ENCODE measurements around the gene FHOD3.

The FHOD3 gene

DNA sequence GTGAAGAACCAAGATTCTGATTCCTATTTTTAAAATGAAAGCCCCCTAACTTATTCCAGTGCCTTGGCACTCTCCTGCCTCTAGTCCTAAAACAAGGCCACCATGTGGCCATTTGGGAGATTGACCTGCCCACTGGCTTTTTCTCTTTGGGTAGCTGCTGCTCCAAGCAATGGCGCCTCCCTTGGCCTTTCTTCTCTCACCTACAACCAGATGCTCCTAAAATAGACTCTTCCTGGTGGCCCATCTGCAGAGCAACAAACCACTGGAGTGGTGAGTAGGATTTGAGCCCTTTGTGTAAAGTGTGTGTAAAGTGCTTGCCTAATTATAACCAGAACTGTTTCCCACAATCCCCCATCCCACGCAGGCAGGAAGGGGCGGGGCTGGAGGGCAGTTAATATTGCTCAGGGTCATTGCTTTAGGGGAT is 114.2 kb downstream of the FHOD3 start:
- DNase-seq (ENCODE audit: low spot score) = no peak

DNA sequence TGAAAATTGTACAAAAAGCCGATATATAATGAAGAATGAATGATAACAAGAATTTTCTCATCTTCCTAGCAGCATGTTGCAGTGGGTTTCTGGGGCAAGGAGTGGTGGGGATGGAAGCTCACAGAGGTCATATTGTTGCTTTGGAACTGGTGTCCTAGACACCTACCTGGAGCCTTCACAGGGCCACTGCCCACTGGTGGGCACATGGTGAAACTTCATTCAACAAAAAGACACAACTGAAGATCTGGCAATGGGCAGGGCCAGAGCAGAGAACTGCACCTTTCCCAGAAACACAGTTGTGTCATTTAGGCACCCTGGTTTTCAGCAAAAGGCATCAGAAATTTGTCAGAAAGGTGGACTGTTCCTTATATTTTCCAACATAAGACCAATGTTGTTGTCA is 115.3 kb downstream of the FHOD3 start:
- DNase-seq (ENCODE audit: low spot score) = no peak

DNA sequence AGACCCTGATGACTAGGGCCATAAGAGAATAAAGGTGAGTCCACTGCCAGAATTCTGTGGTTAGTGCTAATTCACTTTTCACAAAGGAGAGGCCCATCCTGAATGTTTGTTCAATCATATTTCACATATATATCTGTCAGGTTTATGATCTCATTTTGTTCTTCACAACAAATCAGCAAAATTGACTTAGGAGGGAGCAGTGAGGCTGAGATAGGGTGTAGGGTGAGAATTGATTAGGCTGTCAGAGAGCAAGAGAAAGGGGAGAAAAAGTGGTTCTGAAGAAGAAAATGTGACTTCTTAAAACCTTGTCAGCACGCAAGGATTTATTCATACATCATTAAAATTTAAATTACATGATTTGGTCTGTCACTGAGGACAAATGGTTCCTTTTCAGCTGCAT is 117.7 kb downstream of the FHOD3 start:
- DNase-seq (ENCODE audit: low spot score) = no peak

DNA sequence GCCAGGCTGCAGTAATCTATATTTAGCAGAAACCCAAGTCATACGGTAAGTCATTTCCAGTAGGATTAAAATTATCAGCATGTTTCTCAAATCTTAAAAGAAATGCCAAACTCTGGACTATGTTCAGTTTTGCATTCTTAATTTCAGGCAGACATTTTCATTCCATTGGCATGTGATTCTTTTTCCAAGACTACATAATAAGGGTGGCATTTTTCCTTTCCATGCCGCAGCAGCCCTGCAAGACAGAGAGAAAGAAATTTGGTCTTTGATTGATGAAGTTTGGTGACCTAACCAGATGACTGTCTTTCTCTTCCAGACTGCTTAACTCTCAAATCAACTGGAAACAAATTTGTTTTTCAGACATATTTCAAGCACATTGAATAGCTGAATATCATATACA is 118.1 kb downstream of the FHOD3 start:
- DNase-seq (ENCODE audit: low spot score) = no peak

DNA sequence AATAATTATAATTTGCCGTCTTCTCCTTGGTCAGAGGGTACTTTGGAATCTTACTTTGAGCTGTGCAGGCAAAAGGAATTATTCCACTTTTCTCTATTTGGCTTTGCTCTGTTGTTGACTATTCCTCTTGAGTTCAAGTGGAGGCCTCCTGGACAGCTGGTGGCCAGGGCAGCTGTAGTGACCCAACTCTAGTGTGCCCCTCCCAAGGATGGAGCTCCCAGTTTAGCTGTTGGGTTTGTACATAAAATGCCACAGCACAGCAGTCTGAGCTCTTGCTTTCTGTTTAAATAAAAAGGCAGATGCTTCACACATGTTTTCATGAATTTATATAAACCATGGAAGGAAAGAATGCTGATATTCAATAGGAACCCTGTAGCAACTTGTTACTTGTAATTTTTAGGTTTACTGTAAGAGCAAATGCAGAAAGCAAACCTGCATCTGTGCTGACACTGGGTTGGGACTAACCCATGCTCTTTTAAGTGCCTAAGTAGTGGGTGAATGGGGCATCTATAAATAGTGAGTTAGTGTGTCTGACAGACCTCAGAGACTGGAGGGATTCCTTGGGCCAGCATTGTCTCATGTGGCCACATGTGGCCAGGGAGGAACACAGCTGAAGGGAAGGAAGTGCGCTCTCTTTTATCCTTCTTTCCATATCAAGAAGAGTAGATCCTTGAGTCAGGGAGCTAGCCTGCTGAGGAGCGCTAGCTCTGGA is 121.8 kb downstream of the FHOD3 start:
- DNase-seq (ENCODE audit: low spot score) = no peak

- DNase-seq (ENCODE audit: low spot score) = no peak
Measured at GRCh38 chr18:36419900-36420531, 122.5 kb downstream of the FHOD3 start.

- DNase-seq (ENCODE audit: low spot score) = no peak
Measured at GRCh38 chr18:36420826-36421225, 123.3 kb downstream of the FHOD3 start.

GRCh38 chr18:36424741-36425142 is 127.2 kb downstream of the FHOD3 start:
- DNase-seq (ENCODE audit: low spot score) = no peak

DNA sequence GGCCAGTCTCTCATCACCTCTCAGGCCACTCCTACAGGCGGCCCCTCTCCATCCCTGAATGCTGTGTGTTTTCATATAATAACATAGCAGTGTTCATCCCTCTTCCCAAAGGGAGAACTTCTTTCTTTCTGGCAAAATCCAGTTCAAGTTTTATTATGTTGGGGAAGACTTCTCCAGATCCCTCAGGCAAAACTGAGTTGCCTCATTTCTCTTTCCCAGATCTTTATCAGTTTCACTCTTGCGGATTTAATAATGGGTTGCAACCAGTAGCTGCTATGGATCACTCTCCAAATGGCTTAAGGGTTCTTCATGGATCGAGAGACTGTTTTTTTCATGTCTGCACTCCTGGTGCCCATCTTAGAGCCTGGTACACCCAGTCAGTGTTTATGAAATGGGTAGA is 129.9 kb downstream of the FHOD3 start:
- DNase-seq (ENCODE audit: low spot score) = no peak

DNA sequence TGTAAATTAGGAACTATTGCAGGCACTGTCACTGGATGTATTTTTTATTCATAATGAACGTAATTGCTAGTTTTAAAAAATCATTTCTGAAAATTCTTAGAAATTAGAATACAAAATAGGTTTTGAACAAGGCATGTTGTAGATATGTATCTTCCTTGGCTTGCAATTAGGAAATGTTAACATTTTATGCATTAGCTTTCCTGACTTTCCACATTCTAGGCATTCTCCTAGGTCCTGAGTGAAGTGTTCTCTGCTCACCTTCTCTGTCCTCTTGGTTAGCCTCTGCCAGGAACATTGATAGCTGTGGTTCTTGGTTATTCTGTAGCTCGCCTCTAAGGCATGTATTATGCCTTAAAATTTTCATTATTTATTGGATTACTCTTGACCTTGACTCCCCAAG is 130.3 kb downstream of the FHOD3 start:
- no peak for DNase-seq (ENCODE audit: low spot score)

DNA sequence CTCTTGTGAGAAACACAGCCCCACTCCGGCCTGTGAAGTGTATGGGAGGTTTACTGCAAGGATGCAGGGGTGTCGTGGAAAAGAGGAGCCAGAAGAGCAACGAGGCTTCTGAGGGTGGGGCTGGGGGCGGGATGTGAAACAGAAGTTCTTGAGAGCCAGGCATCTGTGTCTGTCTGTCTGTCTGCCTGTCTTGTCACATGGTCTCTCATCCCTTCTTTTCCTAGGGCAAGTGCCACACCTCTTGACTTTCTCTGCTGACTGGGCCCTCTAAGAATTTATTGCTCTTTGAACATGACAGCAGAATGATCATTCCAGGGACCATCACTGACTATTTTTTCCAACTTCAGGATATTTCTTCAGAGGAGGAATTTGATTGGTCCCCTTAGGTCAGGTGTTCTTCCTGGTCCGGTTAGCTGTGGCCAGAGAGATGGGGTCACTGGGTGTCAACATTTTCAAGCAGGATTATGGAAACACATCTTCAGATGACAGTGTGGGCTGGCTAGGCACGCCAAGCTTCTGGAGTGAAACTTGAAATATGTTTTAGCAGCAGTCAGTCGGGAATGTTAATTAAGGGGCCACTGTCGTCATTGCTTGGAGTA is 131.0 kb downstream of the FHOD3 start:
- no peak for DNase-seq (ENCODE audit: low spot score)

- DNase-seq (ENCODE audit: low spot score) = no peak
Measured at GRCh38 chr18:36432880-36433555, 135.5 kb downstream of the FHOD3 start.

GRCh38 chr18:36436387-36436786 is 138.9 kb downstream of the FHOD3 start:
- no peak for DNase-seq (ENCODE audit: low spot score)

GRCh38 chr18:36440614-36441013 is 143.1 kb downstream of the FHOD3 start:
- peak; percentile 39 for DNase-seq (ENCODE audit: low spot score)

DNA sequence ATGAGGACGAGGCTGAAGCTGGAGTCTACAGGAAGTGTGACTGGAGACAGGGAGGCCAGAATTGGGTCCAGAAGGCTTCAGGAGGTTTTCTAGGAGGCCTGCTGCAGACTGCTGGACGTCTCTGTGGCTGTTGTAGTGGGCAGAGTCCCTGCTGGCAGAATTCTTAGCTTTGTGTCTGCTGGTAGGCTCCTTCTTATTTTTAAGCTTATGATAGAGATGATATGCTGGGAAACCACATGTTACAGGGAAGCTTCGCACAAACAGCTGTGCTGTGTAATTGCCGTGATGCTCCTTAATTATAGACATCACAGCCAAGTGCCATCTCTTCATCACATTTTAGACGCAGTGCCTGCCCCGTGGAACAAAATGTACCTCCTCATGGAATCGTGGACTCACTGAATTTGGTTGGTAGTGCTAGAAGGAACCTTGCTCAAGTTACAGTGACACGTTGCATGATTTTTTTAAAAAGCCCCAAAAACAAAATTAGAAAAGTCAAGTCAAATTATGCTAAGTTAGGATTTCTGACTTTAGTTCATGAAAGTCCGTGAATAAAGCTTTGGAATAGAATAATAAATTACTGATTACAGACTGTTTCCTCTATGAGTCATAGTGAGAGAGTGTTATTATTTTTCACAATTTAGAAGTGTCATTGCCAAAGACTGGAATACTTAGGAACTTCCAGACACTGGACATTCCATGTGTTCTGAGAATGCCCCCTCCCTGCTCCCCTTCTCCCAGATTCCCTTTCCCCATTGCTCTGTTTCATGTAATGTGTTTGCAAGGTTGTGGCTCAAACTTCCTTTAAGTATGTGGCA is 144.1 kb downstream of the FHOD3 start:
- DNase-seq (ENCODE audit: low spot score) = peak; percentile 28

DNA sequence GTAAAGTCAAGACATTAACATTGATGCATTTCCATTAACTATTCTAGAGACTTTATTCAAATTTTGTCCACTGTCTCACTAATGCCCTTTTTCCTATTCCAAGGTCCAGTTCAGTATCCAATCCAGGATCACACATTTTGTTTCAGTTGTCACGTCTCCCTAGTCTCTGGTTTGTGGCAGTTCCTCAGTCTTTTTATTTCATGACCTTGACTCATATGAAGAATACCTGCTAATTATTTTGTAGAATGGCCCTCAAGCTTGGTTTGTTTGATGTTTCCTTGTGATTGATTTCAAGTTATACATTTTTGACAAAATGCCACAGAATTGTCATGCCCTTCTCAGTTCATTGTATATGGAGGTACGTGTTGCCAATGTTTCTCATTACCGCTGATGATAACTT is 145.2 kb downstream of the FHOD3 start:
- no peak for DNase-seq (ENCODE audit: low spot score)

- DNase-seq (ENCODE audit: low spot score) = no peak
Measured at GRCh38 chr18:36446059-36446458, 148.5 kb downstream of the FHOD3 start.

- DNase-seq (ENCODE audit: low spot score) = no peak
Measured at GRCh38 chr18:36448384-36449290, 151.1 kb downstream of the FHOD3 start.

GRCh38 chr18:36449451-36449850 is 151.9 kb downstream of the FHOD3 start:
- DNase-seq (ENCODE audit: low spot score) = no peak

DNA sequence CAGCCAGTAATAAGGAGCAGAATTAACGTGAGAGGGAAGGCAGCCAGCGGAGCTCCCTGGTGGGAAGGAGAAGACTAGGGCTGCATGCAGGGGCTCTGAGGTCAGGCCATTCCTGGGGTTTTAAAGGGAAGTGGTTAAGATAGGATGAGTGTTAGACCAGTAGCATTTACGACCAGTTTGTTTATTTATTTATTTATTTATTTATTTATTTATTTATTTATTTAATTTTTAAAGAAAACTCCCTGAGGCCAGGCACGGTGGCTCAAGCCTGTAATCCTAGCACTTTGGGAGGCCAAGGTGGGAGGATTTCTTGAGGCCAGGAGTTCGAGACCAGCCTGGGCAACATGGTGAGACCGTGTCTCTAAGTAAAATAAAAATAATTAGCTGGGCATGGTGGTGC is 152.8 kb downstream of the FHOD3 start:
- no peak for DNase-seq (ENCODE audit: low spot score)
